ENCODE data around the gene IL6R. TPM values are rescaled to one million over a fixed set of nuclear protein-coding genes. Genes with fewer than 3 reads are reported as not detected.
A peak's percentile ranks its signal among the peaks of the same experiment; 100 is the strongest.

Gene IL6R
- total and polyA plus RNA-seq, 8 donors = 4.5 to 65.3 (median 5.7) TPM

DNA sequence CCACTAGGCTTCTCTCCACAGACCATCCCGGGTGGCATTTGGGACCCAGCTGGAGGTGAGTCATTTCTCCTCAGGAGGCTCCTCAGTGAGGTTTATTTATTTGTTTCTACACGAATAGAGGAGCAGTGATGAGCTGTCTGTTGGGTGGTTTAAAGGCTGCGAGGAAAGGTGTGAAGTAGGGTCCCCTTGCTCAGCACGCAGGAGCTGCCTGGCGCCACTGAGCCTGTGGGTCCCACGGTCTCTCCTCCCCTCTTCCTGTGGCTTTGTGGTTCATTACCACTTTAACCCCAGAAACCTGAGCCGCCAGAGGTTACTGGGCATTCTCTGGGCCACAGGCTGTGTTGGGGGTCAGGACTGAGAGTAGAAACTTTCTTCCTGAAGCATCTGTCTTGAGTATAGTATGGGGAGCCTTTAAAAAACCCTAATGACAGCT lies 39.9 kb downstream of the IL6R start:
- TF ChIP-seq CTCF (IDR thresholded peaks at IDR 0.05) = no peak
- no peaks in the 10 kb centered on the region for H3K27me3 ChIP-seq
- peaks cover 0 to 80% of the 10 kb centered on the region in 2 donors for H3K36me3 ChIP-seq
- H3K4me3 ChIP-seq = no peak overlapping the region
- no peak for DNase-seq
- intact Hi-C loops (cut with DNase I) = no loop called here
- H3K4me1 ChIP-seq = peaks cover 8 to 30% of the 10 kb centered on the region in 2 donors
- H3K27ac ChIP-seq = no peak overlapping the region
- ATAC-seq = no peak
- no peaks in the 10 kb centered on the region for H3K9me3 ChIP-seq

- Histone ChIP-seq H3K27me3 (no peaks in the 10 kb centered on the region), H3K9me3 (no peaks in the 10 kb centered on the region), H3K27ac (peak overlapping the region in 1 of 2 donors; percentile 4), H3K4me3 (no peak overlapping the region), H3K36me3 (peaks cover 0 to 85% of the 10 kb centered on the region in 2 donors), H3K4me1 (peaks cover 8 to 18% of the 10 kb centered on the region in 2 donors)
- DNase-seq (peak in 3 of 4 donors; percentile 60 to 74 (median 66)), ATAC-seq (peak; percentile 57)
- no peak for TF ChIP-seq CTCF (IDR thresholded peaks at IDR 0.05)
- intact Hi-C loops (cut with DNase I) = no loop called here
Measured at GRCh38 chr1:154446292-154446691, 41.1 kb downstream of the IL6R start.

DNA sequence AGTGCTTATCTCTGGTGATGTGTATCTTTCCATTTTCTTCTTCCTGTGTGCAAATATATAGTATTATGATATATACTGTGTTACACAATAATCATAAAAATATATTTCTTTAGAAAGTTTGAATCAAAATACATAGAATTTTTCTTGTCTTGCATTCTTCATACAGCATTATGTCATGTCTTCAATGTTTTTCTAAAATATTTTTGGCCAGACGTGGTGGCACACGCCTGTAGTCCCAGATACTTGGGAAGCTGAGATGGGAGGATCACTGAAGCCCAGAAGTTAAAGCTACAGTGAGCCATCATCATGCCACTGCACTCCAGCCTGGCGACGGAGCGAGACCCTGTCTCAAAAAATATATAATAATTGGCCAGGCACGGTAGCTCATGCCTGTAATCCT lies 41.6 kb downstream of the IL6R start:
- no peak overlapping the region for H3K4me3 ChIP-seq
- peak overlapping the region in 1 of 2 donors; percentile 4 for H3K27ac ChIP-seq
- no peak for DNase-seq
- ATAC-seq = no peak
- H3K4me1 ChIP-seq = peaks cover 7 to 13% of the 10 kb centered on the region in 2 donors
- no peaks in the 10 kb centered on the region for H3K9me3 ChIP-seq
- intact Hi-C loops (cut with DNase I) = no loop called here
- no peak for TF ChIP-seq CTCF (IDR thresholded peaks at IDR 0.05)
- no peaks in the 10 kb centered on the region for H3K27me3 ChIP-seq
- peaks cover 0 to 85% of the 10 kb centered on the region in 2 donors for H3K36me3 ChIP-seq

DNA sequence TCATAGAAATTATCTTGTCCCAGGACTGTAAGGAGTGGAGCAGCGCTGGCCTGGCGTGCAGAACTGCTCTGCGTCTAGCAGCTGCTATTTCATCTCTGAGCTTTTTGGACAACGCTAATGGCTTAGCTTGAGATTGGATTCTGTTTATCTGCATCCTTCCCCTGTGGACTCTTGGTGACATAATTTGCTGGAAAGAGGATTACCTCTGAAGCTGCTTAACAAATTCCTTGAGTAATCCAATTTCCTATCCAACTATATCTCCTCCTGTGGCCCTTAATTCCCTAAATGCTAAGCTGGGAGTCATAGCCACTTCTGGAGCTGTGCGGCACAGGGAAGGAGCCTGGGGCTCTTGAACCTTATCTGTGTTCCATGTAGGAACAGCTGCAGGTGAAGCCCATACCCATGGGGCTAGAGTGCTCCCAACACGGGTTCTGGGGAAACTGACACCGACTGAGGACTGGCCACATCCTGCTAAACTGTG lies 43.2 kb downstream of the IL6R start:
- TF ChIP-seq CTCF (IDR thresholded peaks at IDR 0.05) = no peak
- H3K27ac ChIP-seq = no peak overlapping the region
- H3K36me3 ChIP-seq = peaks cover 0 to 86% of the 10 kb centered on the region in 2 donors
- H3K9me3 ChIP-seq = no peaks in the 10 kb centered on the region
- no peak overlapping the region for H3K4me3 ChIP-seq
- H3K27me3 ChIP-seq = no peaks in the 10 kb centered on the region
- ATAC-seq (no peak), DNase-seq (no peak)
- intact Hi-C loops (cut with DNase I) = no loop called here
- H3K4me1 ChIP-seq = peaks cover 0 to 12% of the 10 kb centered on the region in 2 donors

DNA sequence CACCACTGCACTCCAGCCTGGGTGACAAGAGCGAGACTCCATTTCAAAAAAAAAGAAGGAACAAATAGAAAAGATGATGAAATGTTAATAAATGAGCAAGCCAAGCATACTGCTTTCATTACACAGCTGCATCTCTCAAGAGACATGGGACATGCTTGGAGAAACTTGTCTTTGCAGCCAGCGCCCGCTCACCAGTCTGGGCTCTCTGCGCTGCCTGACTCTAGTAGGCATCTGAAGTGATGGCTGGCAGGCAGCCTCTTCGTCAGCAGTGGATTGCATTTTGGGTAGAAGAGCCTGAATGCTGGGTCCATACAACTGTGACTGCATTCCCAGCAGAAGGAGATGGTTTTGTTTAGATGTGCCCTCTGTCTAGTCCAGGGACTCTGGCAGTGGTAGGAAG lies 48.0 kb downstream of the IL6R start:
- H3K27ac ChIP-seq = peak overlapping the region in 1 of 2 donors; percentile 88
- peak; percentile 17 for ATAC-seq
- DNase-seq = no peak
- peaks cover 0 to 82% of the 10 kb centered on the region in 2 donors for H3K36me3 ChIP-seq
- H3K9me3 ChIP-seq = no peaks in the 10 kb centered on the region
- peaks cover 0 to 45% of the 10 kb centered on the region in 2 donors for H3K4me1 ChIP-seq
- no peak overlapping the region for H3K4me3 ChIP-seq
- intact Hi-C loops (cut with DNase I) = no loop called here
- no peaks in the 10 kb centered on the region for H3K27me3 ChIP-seq
- no peak for TF ChIP-seq CTCF (IDR thresholded peaks at IDR 0.05)

Measured in left lung (tissue), 10 donors.